ENCODE data around the gene XIRP2.
"Not testable (repeated sequence)": the region's sequence is repeated elsewhere in the genome, so short reads cannot be mapped to it uniquely, and the experiment has no call there.

The XIRP2 gene

DNA sequence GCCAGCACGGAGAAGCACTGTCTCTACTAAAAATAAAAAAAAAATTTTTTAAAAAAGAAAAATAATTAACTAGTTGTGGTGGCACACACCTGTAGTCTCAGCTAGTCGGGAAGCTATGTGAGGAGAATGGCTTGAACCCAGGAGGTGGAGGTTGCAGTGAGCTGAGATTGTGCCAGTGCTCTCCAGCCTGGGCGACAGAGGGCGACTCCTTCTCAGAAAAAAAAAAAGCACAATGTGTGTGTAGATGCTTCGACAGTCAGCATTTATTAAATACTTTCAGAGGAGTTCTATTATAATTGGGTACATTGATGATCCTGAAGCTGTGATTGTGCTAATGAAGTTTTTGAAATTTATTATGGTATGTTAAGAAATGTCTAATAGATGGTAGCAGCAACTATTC lies 46.5 kb downstream of the XIRP2 start:
- no peak for DNase-seq

DNA sequence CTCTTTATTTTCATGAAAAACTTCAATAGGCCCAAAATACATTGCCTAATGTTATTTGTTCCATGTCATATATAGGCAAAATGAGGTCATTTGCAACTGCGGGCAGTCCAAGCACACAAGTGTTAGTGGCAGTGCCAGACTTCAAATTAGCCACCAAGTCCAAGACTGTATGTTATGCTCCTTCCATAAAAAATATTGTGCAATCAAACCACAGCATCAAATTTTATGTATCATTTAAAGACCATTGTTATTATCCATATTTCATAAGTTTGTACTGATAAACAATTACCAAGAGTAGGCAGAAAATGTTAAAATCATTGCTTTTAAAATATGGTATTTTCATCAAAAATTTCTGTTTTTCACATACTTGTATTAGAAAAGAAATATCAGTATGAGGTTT lies 54.1 kb downstream of the XIRP2 start:
- no peak for DNase-seq

DNA sequence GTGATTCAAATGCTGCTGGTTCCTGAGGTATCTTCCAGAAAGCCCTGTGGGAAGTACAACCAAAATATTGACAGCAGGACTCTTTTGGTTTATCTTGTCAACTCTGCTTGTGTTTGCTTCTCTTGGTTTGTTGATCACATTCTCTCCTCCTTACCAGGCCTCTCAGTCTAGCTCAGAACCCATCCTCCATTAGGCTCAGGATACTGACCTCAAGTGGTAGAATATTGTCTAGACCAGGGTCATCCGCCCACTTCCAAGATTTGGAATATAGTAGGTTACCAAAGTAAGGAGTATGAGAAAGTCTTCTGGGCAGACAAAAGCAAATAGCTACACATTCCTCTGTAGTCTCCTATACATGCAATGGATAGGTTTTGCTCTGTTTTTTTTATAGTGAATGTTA lies 56.6 kb downstream of the XIRP2 start:
- no peak for DNase-seq

DNA sequence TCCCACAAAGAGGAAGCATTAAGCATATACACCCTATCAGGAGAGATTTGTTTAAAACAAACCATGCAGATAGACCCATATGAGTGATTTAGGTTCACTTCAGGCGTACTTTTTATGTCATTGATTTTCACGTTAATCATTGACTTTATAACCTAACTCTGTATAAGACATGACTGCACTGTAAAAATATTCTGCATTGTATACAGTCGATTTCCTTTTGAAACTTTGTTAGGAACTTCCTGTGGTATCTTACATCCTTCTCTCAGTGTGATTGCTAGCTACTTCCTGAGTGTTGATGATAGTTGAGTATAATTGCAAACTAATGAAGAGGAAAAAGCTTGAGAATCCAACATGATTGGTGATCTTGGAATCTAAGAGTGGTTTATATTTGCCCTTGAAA lies 69.4 kb downstream of the XIRP2 start:
- DNase-seq, result no peak

DNA sequence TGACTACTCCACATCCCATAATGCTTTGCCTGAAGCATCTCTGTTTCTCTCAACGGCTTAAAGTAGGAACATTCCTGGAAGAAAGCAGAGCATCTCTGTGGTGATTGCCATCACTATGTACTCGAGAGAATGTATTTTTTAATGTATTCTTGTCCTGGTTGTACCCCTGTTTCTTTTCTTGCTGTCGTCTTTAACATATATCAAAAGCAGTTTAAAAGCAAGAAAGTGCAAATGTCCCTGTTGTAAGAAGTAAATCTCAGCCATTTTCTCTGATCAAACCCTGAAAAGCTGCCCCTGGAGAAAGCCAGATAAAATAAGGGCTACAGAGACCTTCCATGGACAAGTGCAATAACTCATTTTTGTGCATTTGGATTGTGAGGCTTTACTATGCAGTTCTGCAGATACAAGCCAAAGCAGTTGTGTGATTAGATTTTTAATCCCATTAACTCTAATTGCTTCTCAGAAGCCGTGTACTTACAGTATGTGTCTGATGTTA lies 70.8 kb downstream of the XIRP2 start:
- DNase-seq, result no peak

GRCh38 chr2:166959556-166959955 lies 71.3 kb downstream of the XIRP2 start:
- no peak for DNase-seq

GRCh38 chr2:166960702-166961270 lies 72.5 kb downstream of the XIRP2 start:
- no peak for DNase-seq

GRCh38 chr2:166961933-166962332 lies 73.7 kb downstream of the XIRP2 start:
- DNase-seq, result no peak

GRCh38 chr2:166969486-166969885 lies 81.2 kb downstream of the XIRP2 start:
- no peak for DNase-seq

DNA sequence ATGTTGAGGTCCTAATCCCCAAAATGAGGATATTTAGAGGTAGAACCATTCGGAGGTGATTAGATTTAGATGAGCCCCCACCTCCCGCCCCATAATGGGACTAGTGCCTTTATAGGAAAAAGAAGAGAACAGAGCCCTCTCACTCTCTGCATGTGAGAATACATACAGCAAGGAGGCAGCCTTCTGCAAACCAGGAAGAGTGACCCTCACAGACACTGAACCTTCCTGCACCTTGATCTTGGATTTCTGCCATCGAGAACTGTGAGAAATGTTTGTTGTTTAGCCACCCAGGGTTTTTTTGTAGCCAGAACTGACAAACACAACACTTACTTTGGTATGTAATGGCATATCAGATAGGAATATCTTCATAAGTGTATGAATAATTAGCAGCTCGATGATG lies 83.7 kb downstream of the XIRP2 start:
- no peak for DNase-seq

DNA sequence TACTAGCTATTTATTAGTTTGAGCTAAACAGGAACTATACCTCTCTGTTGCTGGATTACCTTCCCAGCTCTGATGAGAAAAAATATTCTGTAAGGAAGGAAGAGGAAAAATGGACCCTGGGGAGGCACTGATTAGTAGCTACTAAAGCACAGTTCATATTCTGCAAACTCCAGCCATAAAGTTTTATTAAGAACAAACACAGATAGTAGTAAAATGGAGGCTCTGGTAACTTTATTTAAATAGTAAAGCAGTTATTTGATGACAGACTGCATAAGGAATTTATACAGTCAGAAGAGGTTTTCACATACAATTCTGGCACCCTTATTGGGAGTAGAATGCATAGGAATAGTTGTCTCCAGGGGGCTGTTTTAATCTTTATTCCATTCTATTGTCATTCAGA lies 84.1 kb downstream of the XIRP2 start:
- DNase-seq, result no peak

DNA sequence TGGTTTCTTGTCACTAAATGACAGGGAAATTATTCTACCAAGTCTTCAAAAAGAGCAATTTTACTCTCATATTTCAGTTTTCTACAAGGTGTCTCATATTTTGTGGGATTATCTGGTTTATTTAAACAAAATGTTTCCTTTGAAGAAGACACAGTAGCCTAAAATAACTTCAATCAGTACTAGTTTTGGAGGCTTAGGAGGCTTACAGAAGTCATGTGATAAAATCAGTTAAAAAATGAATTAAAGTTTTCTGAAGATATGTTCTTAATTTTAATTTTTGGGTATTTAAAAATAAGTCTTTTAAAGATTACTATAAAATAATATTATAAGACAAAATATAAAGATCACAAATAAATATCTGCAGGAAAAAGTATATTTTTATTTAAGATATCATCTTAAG lies 95.9 kb downstream of the XIRP2 start:
- no peak for DNase-seq

GRCh38 chr2:166984797-166985196 lies 96.5 kb downstream of the XIRP2 start:
- no peak for DNase-seq

DNA sequence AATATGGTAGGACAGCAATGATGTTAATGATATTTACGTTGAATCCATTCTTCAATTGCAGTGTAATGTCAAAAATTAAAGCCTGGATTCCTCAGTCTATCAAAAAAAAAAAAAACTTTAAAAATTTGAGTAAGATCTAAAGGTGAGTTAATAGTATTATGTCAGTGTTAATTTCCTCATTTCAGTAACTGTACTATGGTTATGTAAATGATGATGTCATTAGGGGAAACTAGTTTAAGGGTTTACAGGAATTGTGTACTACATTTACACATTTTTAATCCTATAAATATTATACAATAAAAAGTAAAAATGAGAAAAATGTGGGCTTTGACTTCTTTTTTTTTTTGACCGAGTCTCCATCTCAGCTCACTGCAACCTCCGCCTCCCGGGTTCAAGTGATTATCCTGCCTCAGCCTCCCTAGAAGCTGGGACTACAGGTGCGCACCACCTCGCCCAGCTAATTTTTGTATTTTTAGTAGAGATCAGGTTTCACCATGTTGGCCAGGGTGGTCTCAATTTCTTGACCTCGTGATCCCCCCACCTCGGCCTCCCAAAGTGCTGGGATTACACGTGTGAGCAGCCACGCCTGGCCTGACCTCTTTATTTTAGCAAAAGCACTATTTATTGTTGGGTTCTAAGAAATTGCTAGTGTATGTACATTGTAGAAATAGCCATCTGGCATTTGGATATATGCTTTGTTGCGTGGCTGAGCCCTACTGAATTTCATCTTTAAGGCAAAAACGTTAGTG lies 106.5 kb downstream of the XIRP2 start:
- no peak for DNase-seq

DNA sequence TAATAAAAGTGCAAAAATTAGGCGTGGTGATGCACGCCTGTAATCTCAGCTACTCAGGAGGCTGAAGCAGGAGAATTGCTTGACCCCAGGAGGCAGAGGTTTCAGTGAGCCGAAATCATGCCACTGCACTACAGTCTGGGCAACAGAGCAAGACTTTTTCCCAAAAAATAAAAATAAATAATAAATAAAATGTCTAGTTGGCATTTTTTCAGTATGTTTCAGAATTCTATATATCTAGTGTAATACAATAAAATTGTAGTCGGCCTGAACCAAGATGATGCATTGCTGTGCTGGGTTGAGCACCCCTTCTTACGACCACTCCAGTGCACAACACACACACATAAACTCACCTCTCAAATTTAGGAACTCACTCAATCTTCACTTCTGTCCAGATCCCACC lies 108.2 kb downstream of the XIRP2 start:
- no peak for DNase-seq

- no peak for DNase-seq
These were observed 112.9 kb downstream of the XIRP2 start for GRCh38 chr2:167001165-167001564.

GRCh38 chr2:167005096-167005495 lies 116.8 kb downstream of the XIRP2 start:
- no peak for DNase-seq

DNA sequence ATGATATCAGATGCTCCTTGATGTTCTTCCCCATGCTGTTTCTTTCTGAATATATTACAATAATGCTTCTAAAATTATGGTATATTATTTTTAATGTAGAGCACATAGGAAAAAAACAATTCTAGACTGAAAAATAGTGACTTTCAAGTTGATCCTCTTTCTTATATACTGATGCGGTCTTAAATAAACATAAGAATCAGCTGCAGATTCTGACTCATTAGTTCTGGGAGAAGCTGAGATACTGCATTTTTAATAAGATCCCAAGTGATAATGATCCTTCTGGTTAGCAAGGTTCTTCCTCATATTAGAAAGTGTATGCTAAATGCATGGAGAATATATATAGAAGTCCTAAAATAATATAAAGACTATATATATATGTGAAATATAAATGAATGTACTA lies 124.9 kb downstream of the XIRP2 start:
- no peak for DNase-seq

- no peak for DNase-seq
These were observed 127.5 kb downstream of the XIRP2 start for GRCh38 chr2:167015806-167016205.

DNA sequence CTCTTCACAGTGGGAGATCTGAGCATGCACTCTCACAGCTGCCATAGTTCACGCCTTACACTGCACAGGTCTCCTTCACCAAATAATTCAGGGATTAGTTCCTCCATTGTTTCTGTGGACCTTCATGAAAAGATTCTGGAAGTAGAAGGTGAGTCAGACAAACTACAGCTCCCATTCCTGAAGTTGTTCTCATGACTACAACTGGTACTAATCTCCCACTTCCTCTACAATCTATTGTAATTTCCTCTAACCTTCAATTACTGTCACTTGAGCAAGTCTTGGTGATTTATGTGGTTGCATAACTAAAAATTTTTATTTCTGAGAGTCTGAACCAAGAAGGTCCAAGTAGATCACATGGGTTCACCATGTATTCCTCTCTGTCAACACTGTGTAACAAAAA lies 128.7 kb downstream of the XIRP2 start:
- no peak for DNase-seq

GRCh38 chr2:167018590-167018989 lies 130.3 kb downstream of the XIRP2 start:
- DNase-seq, result no peak

GRCh38 chr2:167028503-167028902 lies 140.2 kb downstream of the XIRP2 start:
- DNase-seq, result no peak

GRCh38 chr2:167034976-167035375 lies 146.7 kb downstream of the XIRP2 start:
- DNase-seq, result not testable (repeated sequence)

DNA sequence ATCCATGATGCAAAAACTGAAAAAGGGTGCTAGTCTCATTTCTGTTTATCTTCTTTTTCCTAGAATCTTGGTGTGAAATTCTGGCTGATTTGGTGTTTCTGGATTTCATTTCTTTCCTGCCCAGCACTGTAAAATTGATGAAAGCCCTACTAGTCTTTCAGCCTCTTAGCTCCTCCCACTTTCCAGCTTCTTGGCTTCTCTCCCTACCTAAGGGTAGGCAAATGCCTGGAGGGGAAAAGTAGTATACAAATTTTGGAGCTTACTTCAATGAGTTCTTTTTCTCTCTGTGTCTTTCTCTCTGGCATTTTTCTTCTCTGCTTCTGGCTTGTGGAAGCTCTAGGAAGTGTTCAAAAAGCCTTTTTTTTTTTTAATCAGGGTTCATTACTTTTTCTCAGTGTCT lies 160.5 kb downstream of the XIRP2 start:
- DNase-seq, result no peak

DNA sequence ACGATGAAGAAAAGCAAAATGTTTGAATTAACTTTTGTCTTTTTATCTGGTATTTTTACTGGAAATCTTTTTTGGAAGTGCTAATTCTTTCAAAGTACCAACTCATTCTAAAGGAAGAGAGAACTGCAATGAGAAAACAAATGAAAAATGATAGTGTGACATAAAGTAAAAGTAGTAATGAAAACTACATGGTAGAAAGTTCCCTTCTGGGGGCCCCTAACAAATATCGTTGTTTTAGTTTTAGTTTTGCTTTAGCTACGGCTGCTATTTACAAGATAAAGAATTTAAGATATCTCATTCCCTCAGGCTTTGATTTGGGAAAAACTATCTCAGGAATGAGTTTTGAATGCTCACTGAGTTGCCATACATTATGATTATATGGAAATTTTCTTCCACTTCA lies 161.4 kb downstream of the XIRP2 start:
- DNase-seq, result no peak
